Mammary epithelial cell (primary cell): Measurements from ENCODE around the gene CKB.

Experiments
- CTCF ChIP-seq, 2 donors: IDR thresholded peaks in 1 of 2; conservative IDR thresholded peaks in 1 of 2; 2 replicates each; pipeline ENCODE4 v1.5.1; 2011 to 2012; ENCODE audit warnings: inconsistent platforms in 2 of 2, low read length in 2 of 2, mild to moderate bottlenecking in 2 of 2, control low read depth in 1 of 2, low read depth in 1 of 2; ENCODE audit not compliant: insufficient read depth in 1 of 2; ENCODE audit errors: extremely low read depth in 1 of 2
- EZH2 ChIP-seq: IDR thresholded peaks from 2 replicates; pipeline ENCODE4 v1.6.1; 2012; ENCODE audit warnings: low read length, inconsistent platforms, borderline replicate concordance

GRCh38 chr14:103512701-103513611, 9.7 kb downstream of the CKB start:
- TF ChIP-seq CTCF (conservative IDR thresholded peaks at IDR 0.05 in 1 of 2, IDR thresholded peaks at IDR 0.05 in 1 of 2; ENCODE audit: extremely low read depth in 1 of 2, insufficient read depth in 1 of 2, low read depth in 1 of 2, low read length in 2 of 2) (no peak), EZH2 (no peak)
